Stimulated activated memory B cell treated with anti-CD40 and anti-IgM and Interleukin-4, amounts not matched to agents 10 μg/mL and 1 μg/mL and 100 μg/mL, for 72 hours (primary cell): ENCODE measurements around the gene PCYT2.
A peak's percentile ranks its signal among the peaks of the same experiment; 100 is the strongest.

Experiments used
- ATAC-seq: fragments of 150-1000 bp; cut with Tn5 transposase; 2 replicates; pipeline ENCODE4 v1.10.0; 2021
- H3K27ac Mint-ChIP-seq: one replicate; pipeline ENCODE4 v1.8.0; 2022; ENCODE audit warnings: mild to moderate bottlenecking, mixed read lengths
- H3K27me3 Mint-ChIP-seq: one replicate; pipeline ENCODE4 v1.8.0; 2022; ENCODE audit warnings: mixed read lengths
- H3K36me3 Mint-ChIP-seq: one replicate; pipeline ENCODE4 v1.8.0; 2022; ENCODE audit warnings: mixed read lengths
- H3K4me1 Mint-ChIP-seq: one replicate; pipeline ENCODE4 v1.8.0; 2022; ENCODE audit warnings: mixed read lengths
- H3K4me3 Mint-ChIP-seq: one replicate; pipeline ENCODE4 v1.8.0; 2022; ENCODE audit warnings: mild to moderate bottlenecking, moderate library complexity, mixed read lengths
- H3K9me3 Mint-ChIP-seq: one replicate; pipeline ENCODE4 v1.8.0; 2022; ENCODE audit warnings: mixed read lengths

Gene PCYT2

DNA sequence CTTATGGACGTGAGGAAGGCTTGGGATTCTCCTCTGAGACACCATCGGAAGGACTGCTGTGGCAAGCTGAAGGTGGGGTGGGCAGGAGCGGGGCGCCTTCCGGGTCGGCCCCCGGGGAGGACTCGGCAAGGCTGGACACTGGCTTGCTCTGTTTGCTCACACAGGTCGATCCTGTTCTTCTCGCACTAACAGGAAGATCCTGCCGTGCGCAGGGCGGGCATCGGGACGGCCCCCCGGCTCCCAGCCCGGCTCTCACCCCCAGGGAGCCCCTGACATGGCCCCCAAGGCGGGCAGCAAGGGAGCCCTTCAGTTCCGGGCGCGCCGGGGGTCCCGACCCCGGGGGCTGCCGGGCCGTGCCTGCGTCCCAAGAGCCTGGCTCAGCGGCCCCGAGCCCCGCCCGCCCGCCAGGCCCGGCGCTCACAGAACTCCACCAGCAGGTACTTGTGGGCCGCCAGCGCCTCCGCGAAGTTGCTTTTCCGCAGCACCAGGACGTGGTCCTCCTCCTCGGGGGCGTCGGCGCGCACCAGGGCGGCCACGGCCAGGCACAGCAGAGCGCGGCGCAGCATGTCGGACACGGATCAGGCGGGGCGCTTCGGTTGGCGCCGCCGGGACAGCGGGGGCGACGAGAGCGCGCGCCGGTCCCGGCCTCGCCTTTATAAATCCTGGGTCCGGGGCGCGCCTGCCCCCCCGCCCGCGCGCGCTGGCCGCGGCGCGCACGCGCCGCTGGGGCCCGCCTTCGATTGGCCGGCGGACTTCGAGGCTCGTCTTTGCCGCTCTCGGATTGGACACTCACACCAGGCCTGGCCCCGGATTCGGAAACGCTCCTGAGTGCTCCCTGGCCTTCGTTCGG lies 51.1 kb downstream of the PCYT2 start, which contains the start of gene P4HB:
Gene P4HB, minus strand, starts transcription at position 630 of the 850 bp plus-strand sequence. Its CDS starts 64 bp downstream, at position 566.
- no peak for ATAC-seq
- Mint-ChIP-seq H3K36me3 (peaks cover 26% of the 10 kb centered on the region), H3K4me3 (peak within 1 kb of the TSS; percentile 89), H3K27me3 (no peaks in the 10 kb centered on the region), H3K4me1 (peaks cover 45% of the 10 kb centered on the region), H3K9me3 (no peaks in the 10 kb centered on the region), H3K27ac (peak within 1 kb of the TSS; percentile 93)

DNA sequence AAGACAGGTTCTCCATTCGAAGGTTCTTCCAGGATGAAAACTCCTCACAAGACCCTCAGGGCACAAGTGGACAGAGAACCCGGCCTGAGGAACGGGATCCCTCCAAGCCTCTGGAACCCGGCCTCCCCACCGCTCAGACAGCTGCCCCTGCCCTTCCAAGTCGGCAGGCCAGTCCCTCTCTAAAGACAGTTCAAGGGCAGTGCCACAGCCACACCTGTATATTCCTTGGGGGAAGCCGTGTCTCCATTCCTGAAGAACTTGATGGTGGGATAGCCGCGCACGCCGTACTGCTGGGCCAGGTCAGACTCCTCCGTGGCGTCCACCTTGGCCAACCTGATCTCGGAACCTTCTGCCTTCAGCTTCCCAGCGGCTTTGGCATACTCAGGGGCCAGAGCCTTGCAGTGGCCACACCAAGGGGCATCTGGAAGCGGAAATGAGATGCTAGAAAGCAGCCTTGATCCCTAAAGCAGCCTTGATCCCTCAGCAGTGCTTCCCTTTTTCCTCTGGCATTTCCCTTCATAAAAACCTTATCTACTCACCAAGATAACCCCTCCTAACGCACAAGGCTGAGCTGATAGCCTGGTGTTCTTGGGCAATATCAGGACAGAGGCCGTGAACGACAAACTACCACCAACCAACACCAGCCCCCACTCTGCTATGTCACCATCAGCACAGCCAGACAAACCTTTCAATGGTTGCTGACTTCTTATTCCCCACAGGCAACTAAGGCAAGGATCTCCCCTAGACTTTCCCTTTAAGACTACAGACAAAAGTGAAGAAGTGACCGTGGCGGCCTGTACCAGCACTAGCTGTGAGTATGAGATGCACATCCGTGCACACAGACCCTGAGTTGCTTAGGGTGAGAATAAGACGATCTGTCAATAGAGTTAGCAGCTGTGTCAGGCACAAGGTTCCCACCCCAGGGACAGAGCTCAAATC lies 52.0 kb downstream of the PCYT2 start:
- no peaks in the 10 kb centered on the region for H3K27me3 Mint-ChIP-seq
- no peak for ATAC-seq
- H3K4me1 Mint-ChIP-seq: peaks cover 45% of the 10 kb centered on the region
- no peaks in the 10 kb centered on the region for H3K9me3 Mint-ChIP-seq
- H3K27ac Mint-ChIP-seq: peak overlapping the region; percentile 93
- peaks cover 32% of the 10 kb centered on the region for H3K36me3 Mint-ChIP-seq
- H3K4me3 Mint-ChIP-seq: peak overlapping the region; percentile 74

DNA sequence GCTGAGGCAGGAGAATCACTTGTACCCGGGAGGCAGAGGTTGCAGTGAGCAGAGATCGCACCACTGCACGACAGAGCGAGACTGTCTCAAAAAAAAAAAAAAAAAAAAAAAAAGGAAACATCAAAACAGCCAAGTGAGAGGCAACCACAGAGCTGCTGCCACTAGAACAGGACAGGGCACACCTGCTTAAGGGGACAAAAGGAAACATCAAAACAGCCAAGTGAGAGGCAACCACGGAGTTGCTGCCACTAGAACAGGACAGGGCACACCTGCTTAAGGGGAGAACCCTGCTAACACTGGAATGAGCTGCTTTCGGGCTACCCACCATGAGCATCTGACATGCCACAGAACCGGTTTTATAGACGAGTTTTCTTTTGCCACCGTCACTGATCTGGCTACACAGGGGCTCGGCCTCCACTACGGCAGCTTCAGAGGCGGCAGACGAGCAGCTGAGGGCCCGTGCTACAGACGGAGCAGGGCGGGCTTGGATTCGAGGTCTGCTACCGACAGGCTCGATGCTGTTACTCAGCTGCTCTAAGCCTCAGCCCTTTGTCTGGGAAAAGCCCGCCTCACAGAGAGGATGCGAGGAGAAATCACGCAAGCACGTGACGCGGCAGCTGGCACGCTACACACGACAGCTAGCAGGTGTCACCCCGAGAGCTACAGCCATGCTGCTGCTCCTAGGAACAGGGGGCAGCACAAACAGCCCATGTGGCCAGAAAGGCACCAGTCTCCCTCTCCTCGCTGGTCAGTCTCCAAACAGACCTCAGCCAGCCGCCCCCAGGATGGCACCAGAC lies 52.8 kb downstream of the PCYT2 start:
- no peaks in the 10 kb centered on the region for H3K27me3 Mint-ChIP-seq
- no peak overlapping the region for H3K27ac Mint-ChIP-seq
- ATAC-seq: no peak
- H3K9me3 Mint-ChIP-seq: no peaks in the 10 kb centered on the region
- H3K36me3 Mint-ChIP-seq: peaks cover 40% of the 10 kb centered on the region
- peaks cover 43% of the 10 kb centered on the region for H3K4me1 Mint-ChIP-seq
- peak overlapping the region; percentile 74 for H3K4me3 Mint-ChIP-seq

DNA sequence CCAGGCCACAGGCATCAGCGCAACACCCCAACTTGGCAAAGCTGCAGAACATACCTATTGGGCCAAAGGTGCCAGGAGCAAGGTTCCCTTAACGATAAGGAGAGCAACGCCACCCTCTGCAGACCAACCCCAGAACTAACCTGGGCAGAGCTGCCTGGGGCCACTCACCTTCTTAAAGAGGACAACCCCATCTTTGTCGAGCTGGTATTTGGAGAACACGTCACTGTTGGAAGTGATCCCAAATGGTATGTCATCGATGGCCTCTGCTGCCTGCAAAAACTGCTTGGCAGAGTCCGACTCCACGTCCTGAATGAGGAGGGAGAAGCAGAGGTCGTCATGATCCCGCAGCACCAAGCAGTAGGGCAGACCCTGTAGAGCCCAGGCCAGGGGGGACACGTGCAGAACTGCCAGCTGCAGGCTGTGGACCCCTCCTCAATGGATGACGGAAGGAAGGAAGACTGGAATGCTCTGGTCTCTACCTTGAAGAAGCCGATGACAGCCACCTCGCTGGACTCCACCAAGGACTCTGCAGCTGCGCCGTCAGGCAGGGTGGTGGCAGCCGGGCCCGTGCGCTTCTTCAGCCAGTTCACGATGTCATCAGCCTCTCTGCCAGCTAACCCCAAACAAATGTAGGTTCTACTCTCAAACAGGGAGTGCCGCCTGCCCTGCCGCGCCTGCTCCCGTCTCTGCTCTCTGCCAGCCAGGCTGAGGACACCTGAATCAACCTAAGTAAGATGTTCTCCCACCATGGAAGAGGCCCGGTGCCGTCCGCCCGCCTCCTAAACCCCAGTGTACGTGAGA lies 56.0 kb downstream of the PCYT2 start:
- Mint-ChIP-seq H3K27me3 (no peaks in the 10 kb centered on the region), H3K36me3 (peaks cover 53% of the 10 kb centered on the region), H3K4me3 (no peak overlapping the region), H3K9me3 (no peaks in the 10 kb centered on the region), H3K4me1 (peaks cover 29% of the 10 kb centered on the region), H3K27ac (no peak overlapping the region)
- no peak for ATAC-seq

DNA sequence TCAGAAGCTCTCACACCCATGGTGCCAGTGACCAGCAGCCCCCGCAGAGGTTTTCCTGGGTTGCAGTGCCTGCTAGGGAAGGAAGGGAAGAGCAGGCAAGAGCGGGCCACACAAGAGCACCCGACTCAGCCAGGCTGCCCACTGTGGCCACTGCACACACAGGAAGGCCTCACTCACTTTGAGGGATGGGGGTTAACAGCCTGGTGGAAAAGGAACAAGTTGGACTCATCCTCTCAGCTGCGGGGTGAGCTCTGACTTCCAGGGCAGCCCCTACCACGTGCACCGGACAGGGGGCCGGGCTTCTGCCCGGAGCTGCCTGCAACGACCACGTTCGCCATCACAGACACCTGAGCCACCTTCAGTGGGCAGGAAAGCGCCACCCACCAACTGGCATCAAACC lies 59.0 kb downstream of the PCYT2 start:
- Mint-ChIP-seq H3K36me3 (peaks cover 49% of the 10 kb centered on the region), H3K27me3 (no peaks in the 10 kb centered on the region), H3K27ac (no peak overlapping the region), H3K4me1 (peaks cover 5% of the 10 kb centered on the region), H3K4me3 (no peak overlapping the region), H3K9me3 (no peaks in the 10 kb centered on the region)
- ATAC-seq: no peak

DNA sequence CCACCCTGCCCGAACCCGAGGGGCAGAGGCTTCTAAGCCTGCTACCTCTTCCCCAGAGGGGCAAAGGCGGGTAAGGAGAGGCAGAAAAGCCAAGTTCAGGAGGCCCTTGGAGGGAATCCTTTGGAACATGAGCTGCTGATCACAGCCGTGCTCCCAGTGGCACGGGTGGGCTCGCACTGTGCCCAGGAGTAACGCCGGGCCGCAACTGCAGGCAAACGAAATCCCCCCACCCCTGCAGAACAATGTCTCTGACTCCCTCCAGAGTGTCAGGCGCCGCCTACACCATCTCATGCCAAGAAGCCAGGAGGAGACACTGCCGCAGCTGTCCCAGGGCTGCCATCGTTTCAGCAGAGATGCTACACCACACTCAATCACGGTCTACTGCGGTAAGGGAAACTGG lies 59.8 kb downstream of the PCYT2 start:
- Mint-ChIP-seq H3K4me3 (no peak overlapping the region), H3K9me3 (no peaks in the 10 kb centered on the region), H3K27me3 (no peaks in the 10 kb centered on the region), H3K36me3 (peaks cover 52% of the 10 kb centered on the region), H3K4me1 (peaks cover 5% of the 10 kb centered on the region), H3K27ac (no peak overlapping the region)
- ATAC-seq: no peak
